NB4 (cell line): Measurements from ENCODE around the gene STXBP1.

Experiments
- MAX ChIP-seq: IDR thresholded peaks from 2 replicates; pipeline ENCODE4 v1.6.1; 2011; ENCODE audit warnings: low read depth, low read length
- POLR2A ChIP-seq: IDR thresholded peaks from 2 replicates; pipeline ENCODE4 v1.6.1; 2011; ENCODE audit warnings: mild to moderate bottlenecking; ENCODE audit not compliant: insufficient read length; ENCODE audit errors: extremely low read depth
- TF ChIP-seq, protein P1 (sequence below): IDR thresholded peaks from one replicate; pipeline ENCODE4 v1.5.1; 2012; ENCODE audit warnings: low read depth, low read length

GRCh38 chr9:127732444-127732843 is 120.4 kb downstream of the STXBP1 start:
- TF ChIP-seq, protein P1, sequence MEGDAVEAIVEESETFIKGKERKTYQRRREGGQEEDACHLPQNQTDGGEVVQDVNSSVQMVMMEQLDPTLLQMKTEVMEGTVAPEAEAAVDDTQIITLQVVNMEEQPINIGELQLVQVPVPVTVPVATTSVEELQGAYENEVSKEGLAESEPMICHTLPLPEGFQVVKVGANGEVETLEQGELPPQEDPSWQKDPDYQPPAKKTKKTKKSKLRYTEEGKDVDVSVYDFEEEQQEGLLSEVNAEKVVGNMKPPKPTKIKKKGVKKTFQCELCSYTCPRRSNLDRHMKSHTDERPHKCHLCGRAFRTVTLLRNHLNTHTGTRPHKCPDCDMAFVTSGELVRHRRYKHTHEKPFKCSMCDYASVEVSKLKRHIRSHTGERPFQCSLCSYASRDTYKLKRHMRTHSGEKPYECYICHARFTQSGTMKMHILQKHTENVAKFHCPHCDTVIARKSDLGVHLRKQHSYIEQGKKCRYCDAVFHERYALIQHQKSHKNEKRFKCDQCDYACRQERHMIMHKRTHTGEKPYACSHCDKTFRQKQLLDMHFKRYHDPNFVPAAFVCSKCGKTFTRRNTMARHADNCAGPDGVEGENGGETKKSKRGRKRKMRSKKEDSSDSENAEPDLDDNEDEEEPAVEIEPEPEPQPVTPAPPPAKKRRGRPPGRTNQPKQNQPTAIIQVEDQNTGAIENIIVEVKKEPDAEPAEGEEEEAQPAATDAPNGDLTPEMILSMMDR, result no peak
- TF ChIP-seq POLR2A (no peak), MAX (no peak)
